Effector memory CD8-positive, alpha-beta T cell (primary cell): ENCODE results near the gene TATDN3.
"Not testable (repeated sequence)": the region's sequence is repeated elsewhere in the genome, so short reads cannot be mapped to it uniquely, and the experiment has no call there.

Experiments used
- ATAC-seq: fragments of 150-1000 bp; cut with Tn5 transposase; replicated peaks from 2 replicates; pipeline ENCODE4 v1.10.0; 2021; ENCODE audit warnings: mild to moderate bottlenecking, moderate library complexity
- DNase-seq, 3 experiments: peaks; one replicate each; pipeline ENCODE4 v3.0.0; 2021
- H3K27ac Mint-ChIP-seq, 2 donors: one replicate each; pipeline ENCODE4 v1.8.0; 2022; ENCODE audit warnings: mild to moderate bottlenecking in 2 of 2, mixed read lengths in 2 of 2, moderate library complexity in 2 of 2
- H3K27me3 Mint-ChIP-seq, 2 donors: one replicate each; pipeline ENCODE4 v1.8.0; 2022; ENCODE audit warnings: mixed read lengths in 2 of 2
- H3K36me3 Mint-ChIP-seq: one replicate; pipeline ENCODE4 v1.8.0; 2022; ENCODE audit warnings: mild to moderate bottlenecking, moderate library complexity, mixed read lengths; ENCODE audit not compliant: insufficient read depth
- H3K4me1 Mint-ChIP-seq, 2 donors: one replicate each; pipeline ENCODE4 v1.8.0; 2022; ENCODE audit warnings: low read depth in 2 of 2, mixed read lengths in 2 of 2
- H3K4me3 Mint-ChIP-seq, 2 donors: one replicate each; pipeline ENCODE4 v1.8.0; 2022; ENCODE audit warnings: mild to moderate bottlenecking in 2 of 2, mixed read lengths in 2 of 2, moderate library complexity in 2 of 2
- H3K9me3 Mint-ChIP-seq, 2 donors: one replicate each; pipeline ENCODE4 v1.8.0; 2022; ENCODE audit warnings: mixed read lengths in 2 of 2

TATDN3 gene

GRCh38 chr1:212762234-212762633 is 29.5 kb upstream of the TATDN3 start:
- no peak for ATAC-seq
- peaks cover 27 to 31% of the 10 kb centered on the region in 2 donors for H3K4me1 Mint-ChIP-seq
- no peaks in the 10 kb centered on the region for H3K27me3 Mint-ChIP-seq
- H3K9me3 Mint-ChIP-seq: peaks cover 0 to 3% of the 10 kb centered on the region in 2 donors
- DNase-seq: no peak
- no peak overlapping the region for H3K27ac Mint-ChIP-seq
- peaks cover 25% of the 10 kb centered on the region for H3K36me3 Mint-ChIP-seq
- H3K4me3 Mint-ChIP-seq: no peak overlapping the region

- no peaks in the 10 kb centered on the region for H3K27me3 Mint-ChIP-seq
- peaks cover 0 to 3% of the 10 kb centered on the region in 2 donors for H3K9me3 Mint-ChIP-seq
- H3K4me3 Mint-ChIP-seq: no peak overlapping the region
- no peak for ATAC-seq
- no peak for DNase-seq
- H3K27ac Mint-ChIP-seq: no peak overlapping the region
- peaks cover 31% of the 10 kb centered on the region in 2 donors for H3K4me1 Mint-ChIP-seq
- peaks cover 26% of the 10 kb centered on the region for H3K36me3 Mint-ChIP-seq
Measured at GRCh38 chr1:212762839-212763238, 28.9 kb upstream of the TATDN3 start.

- not testable (repeated sequence) for DNase-seq, H3K4me3 Mint-ChIP-seq, H3K27me3 Mint-ChIP-seq, ATAC-seq
- H3K9me3 Mint-ChIP-seq: peaks cover 4 to 18% of the 10 kb centered on the region in 2 donors
- H3K4me1 Mint-ChIP-seq: peaks cover 35 to 36% of the 10 kb centered on the region in 2 donors
- H3K27ac Mint-ChIP-seq: peak overlapping the region; percentile 17 to 24
- peaks cover 28% of the 10 kb centered on the region for H3K36me3 Mint-ChIP-seq
Measured at GRCh38 chr1:212764718-212765281, 26.9 kb upstream of the TATDN3 start.

- not testable (repeated sequence) for DNase-seq, ATAC-seq, H3K4me3 Mint-ChIP-seq, H3K27me3 Mint-ChIP-seq, H3K27ac Mint-ChIP-seq
- Mint-ChIP-seq H3K9me3 (peaks cover 8 to 26% of the 10 kb centered on the region in 2 donors), H3K4me1 (peaks cover 31 to 36% of the 10 kb centered on the region in 2 donors), H3K36me3 (peaks cover 28% of the 10 kb centered on the region)
Measured at GRCh38 chr1:212766825-212767224, 24.9 kb upstream of the TATDN3 start.

GRCh38 chr1:212769459-212770167 is 22.1 kb upstream of the TATDN3 start:
- H3K4me1 Mint-ChIP-seq: peaks cover 30 to 34% of the 10 kb centered on the region in 2 donors
- DNase-seq (no peak), ATAC-seq (no peak)
- H3K9me3 Mint-ChIP-seq: peaks cover 8 to 26% of the 10 kb centered on the region in 2 donors
- peak overlapping the region; percentile 54 to 72 for H3K27ac Mint-ChIP-seq
- peaks cover 30% of the 10 kb centered on the region for H3K36me3 Mint-ChIP-seq
- H3K27me3 Mint-ChIP-seq: no peaks in the 10 kb centered on the region
- H3K4me3 Mint-ChIP-seq: no peak overlapping the region

DNA sequence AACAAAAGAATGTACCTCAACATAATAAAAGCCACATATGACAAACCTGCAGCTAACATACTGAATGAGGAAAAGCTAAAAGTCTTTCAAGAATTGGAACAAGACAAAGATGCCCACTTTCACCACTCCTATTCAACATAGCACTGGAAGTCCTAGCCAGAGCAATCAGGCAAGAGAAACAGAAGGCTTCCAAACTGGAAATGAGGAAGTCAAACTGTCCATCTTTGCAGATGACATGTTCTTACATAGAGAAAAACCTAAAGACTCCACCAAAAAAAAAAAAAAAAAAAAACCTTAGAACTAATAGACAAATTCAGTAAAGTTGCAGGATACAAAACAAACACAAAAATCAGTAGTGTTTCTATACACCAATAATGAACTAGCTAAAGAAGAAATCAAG is 20.4 kb upstream of the TATDN3 start:
- Mint-ChIP-seq H3K27me3 (no peaks in the 10 kb centered on the region), H3K4me3 (no peak overlapping the region), H3K27ac (no peak overlapping the region), H3K4me1 (peaks cover 25 to 32% of the 10 kb centered on the region in 2 donors), H3K36me3 (peaks cover 19% of the 10 kb centered on the region), H3K9me3 (peaks cover 8 to 26% of the 10 kb centered on the region in 2 donors)
- no peak for ATAC-seq
- DNase-seq: no peak

GRCh38 chr1:212773011-212773410 is 18.7 kb upstream of the TATDN3 start:
- Mint-ChIP-seq H3K27ac (no peak overlapping the region), H3K4me3 (no peak overlapping the region), H3K36me3 (peaks cover 19% of the 10 kb centered on the region), H3K27me3 (no peaks in the 10 kb centered on the region), H3K4me1 (peaks cover 17 to 20% of the 10 kb centered on the region in 2 donors), H3K9me3 (peaks cover 5 to 26% of the 10 kb centered on the region in 2 donors)
- DNase-seq (no peak), ATAC-seq (no peak)

GRCh38 chr1:212774584-212774983 is 17.1 kb upstream of the TATDN3 start:
- Mint-ChIP-seq H3K27me3 (no peaks in the 10 kb centered on the region), H3K27ac (peak overlapping the region in 1 of 2 donors; percentile 50), H3K4me3 (no peak overlapping the region), H3K36me3 (peaks cover 16% of the 10 kb centered on the region), H3K9me3 (peaks cover 5 to 10% of the 10 kb centered on the region in 2 donors), H3K4me1 (peaks cover 11 to 15% of the 10 kb centered on the region in 2 donors)
- ATAC-seq: no peak
- no peak for DNase-seq

DNA sequence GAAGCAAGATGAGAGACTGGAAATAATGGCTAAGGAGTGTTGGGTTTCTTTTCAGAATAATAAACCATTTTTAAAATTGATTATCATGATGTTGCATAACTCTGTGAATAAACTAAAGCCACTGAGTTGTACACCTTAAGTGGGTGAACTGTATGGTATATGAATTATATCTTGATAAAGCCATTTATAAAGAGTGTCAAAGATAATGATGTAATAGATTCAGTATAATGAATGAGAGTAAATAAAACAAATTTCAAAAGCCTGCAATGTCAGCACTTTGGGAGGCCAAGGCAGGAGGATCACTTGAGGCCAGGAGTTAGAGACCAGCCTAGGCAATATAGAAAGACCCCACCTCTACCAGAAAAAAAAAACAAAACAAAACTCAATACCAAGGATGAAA is 16.5 kb upstream of the TATDN3 start:
- DNase-seq: no peak
- Mint-ChIP-seq H3K4me3 (no peak overlapping the region), H3K9me3 (peaks cover 1 to 3% of the 10 kb centered on the region in 2 donors), H3K27ac (no peak overlapping the region), H3K4me1 (peaks cover 7 to 15% of the 10 kb centered on the region in 2 donors), H3K36me3 (peaks cover 14% of the 10 kb centered on the region), H3K27me3 (no peaks in the 10 kb centered on the region)
- ATAC-seq: no peak

DNA sequence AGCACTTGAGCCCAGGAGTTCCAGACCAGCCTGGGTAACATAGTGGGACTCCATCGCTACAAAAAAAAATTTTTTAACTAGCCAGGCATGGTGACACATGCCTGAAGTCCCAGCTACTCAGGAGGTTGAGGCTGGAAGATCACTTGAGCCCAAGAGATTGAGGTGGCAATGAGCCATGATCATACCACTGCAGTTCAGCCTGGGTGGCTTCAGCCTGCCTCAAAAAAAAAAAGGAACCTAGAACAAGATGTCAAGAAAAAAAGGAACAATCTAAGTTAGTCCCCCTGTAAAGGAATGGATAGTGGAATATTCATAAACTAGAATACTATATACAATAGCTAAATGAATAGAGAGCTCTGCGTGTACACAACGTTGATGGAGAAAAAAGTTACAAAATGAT is 14.5 kb upstream of the TATDN3 start:
- Mint-ChIP-seq H3K27ac (no peak overlapping the region), H3K27me3 (no peaks in the 10 kb centered on the region), H3K36me3 (peaks cover 17% of the 10 kb centered on the region), H3K4me3 (no peak overlapping the region), H3K9me3 (no peaks in the 10 kb centered on the region), H3K4me1 (peaks cover 6 to 15% of the 10 kb centered on the region in 2 donors)
- DNase-seq: no peak
- ATAC-seq: no peak

GRCh38 chr1:212779086-212779485 is 12.6 kb upstream of the TATDN3 start:
- DNase-seq, H3K27ac Mint-ChIP-seq, H3K9me3 Mint-ChIP-seq, H3K4me3 Mint-ChIP-seq, H3K4me1 Mint-ChIP-seq, ATAC-seq, H3K27me3 Mint-ChIP-seq: not testable (repeated sequence)
- peaks cover 33% of the 10 kb centered on the region for H3K36me3 Mint-ChIP-seq

DNA sequence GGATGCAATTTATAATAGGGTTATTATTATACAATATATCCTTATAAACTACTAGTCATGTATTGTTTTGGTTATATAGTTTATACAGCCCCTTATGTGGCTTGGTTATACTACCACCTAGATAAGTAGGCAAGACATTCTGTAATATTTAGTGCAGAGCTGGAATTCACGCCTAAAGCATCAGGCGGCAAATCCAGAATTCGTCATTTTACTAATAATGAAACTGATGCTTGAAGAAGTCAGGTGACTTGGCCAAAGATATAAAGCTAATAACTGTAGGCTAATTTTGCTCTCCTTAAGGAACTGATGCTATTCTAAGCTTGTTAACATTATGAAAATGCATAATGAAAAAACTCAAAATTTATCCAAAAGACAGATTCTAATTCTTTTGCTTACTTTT is 10.9 kb upstream of the TATDN3 start:
- no peak for ATAC-seq
- Mint-ChIP-seq H3K4me1 (no peaks in the 10 kb centered on the region), H3K36me3 (peaks cover 38% of the 10 kb centered on the region), H3K4me3 (no peak overlapping the region), H3K27me3 (no peaks in the 10 kb centered on the region), H3K9me3 (no peaks in the 10 kb centered on the region), H3K27ac (no peak overlapping the region)
- no peak for DNase-seq

DNA sequence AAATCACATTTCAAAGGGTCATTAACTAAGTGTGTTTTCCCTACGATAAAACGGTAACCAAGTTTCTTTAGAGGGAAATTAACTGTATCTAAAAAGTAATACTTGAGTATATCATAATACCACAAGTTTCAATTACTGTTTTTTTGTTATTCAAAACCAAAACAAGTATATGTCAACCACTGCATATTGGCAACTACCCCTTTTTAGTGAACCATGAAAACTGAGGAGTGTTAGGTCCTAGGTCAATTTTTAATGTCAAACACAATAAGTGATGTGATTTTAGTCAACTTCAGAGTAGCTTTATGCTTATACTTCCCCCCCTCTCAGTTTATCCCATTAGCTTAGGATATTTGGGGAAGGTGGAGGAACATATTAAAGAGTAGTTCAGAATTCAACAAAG is 10.5 kb upstream of the TATDN3 start:
- no peak overlapping the region for H3K27ac Mint-ChIP-seq
- H3K9me3 Mint-ChIP-seq: no peaks in the 10 kb centered on the region
- no peaks in the 10 kb centered on the region for H3K4me1 Mint-ChIP-seq
- no peaks in the 10 kb centered on the region for H3K27me3 Mint-ChIP-seq
- DNase-seq (no peak), ATAC-seq (no peak)
- no peak overlapping the region for H3K4me3 Mint-ChIP-seq
- peaks cover 38% of the 10 kb centered on the region for H3K36me3 Mint-ChIP-seq
